ENCODE data around the gene MPRIP.

- TF ChIP-seq CTCF (IDR thresholded peaks at IDR 0.05; ENCODE audit: extremely low read depth in 1 of 2, insufficient read depth in 1 of 2, low read depth in 1 of 2, low read length in 2 of 2) (no peak), POLR2A (IDR thresholded peaks at IDR 0.05; ENCODE audit: low read depth, low read length) (no peak), EZH2 (IDR thresholded peaks at IDR 0.05; ENCODE audit: borderline replicate concordance, low read depth, low read length, severe bottlenecking) (no peak), JUN (IDR thresholded peaks at IDR 0.05; ENCODE audit: borderline replicate concordance, insufficient read depth, insufficient read length, low read depth) (no peak)
- TF ChIP-seq, protein P1, sequence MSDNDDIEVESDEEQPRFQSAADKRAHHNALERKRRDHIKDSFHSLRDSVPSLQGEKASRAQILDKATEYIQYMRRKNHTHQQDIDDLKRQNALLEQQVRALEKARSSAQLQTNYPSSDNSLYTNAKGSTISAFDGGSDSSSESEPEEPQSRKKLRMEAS (IDR thresholded peaks at IDR 0.05; ENCODE audit: insufficient read depth, insufficient read length), result no peak
These were observed 125.1 kb downstream of the MPRIP start for GRCh38 chr17:17167356-17167755.

Measured in endothelial cell of umbilical vein (primary cell).